Activated CD4-positive, CD25-positive, alpha-beta regulatory T cell treated with anti-CD3 and anti-CD28 coated beads, Interleukin-2, amount 50 U/mL, for 16 hours (primary cell): ENCODE results near the gene POU2AF1.
"Not testable (repeated sequence)": the region's sequence is repeated elsewhere in the genome, so short reads cannot be mapped to it uniquely, and the experiment has no call there.

Experiments
- DNase-seq: peaks from one replicate; pipeline ENCODE4 v3.0.0-alpha.2; 2020; ENCODE audit warnings: low read depth, low spot score

POU2AF1 gene

DNA sequence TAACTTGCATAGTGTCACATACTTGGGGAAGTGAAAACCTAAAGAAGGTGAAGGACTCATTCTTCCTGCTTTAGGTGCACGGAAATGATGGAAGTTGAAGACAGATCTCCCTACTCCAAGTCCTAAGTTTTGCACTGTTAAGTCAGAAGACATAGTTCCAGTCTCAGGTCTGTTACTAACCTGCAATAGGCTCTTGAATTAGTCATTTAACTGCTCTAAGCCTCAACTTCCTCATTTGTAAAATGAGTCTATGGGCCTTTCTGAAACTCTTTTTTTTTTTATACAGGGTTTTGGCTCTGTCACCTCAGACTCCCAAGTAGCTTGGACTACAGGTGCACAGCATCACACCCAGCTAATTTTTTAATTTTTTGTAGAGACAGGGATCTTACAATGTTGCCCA lies 30.8 kb upstream of the POU2AF1 start:
- DNase-seq: no peak

DNA sequence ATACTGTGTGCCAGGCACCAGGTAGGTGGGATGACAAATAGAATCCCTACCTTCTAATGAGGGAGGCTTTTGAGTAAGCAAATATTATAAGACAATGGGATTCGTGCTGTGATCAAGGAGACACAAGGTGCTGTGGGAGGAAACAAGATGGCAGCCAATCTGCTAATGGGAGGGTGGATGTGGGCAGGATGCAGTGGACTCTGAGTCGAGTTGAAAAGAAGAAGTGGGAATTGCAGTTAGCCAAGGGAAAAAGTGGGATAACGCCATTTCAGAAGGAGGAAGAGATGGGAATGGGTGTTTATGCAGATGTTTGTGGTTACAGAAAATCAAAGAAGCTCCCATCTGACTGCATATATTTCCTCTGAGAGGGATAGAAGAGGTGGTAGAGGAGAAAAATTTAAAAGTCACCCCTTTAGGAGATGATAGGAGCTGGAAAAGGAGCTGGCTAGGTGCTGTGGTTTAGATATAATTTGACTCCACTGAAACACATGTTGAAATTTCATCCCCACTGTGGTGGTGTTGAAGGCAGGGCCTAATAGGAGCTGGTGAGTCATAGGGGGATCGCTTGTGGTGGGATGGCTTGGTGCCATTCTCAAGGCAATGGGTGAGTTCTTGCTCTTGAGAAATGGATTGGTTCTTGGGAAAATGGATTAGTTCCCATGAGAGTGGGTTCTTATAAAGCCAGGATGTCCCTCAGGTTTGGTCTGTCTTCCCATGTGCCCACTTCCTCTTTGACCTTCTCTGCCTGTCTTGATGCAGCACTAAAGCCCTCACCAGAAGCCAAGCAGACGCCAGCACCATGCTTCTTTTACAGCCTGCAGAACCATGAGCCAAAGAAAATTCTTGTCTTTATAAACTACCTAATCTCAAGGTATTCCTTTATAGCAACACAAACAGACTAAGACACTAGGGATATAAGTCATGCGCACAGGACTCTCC lies 30.0 kb upstream of the POU2AF1 start:
- no peak for DNase-seq

- DNase-seq: no peak
Measured at GRCh38 chr11:111407652-111408051, 28.6 kb upstream of the POU2AF1 start.

- no peak for DNase-seq
Measured at GRCh38 chr11:111406589-111406988, 27.5 kb upstream of the POU2AF1 start.

DNA sequence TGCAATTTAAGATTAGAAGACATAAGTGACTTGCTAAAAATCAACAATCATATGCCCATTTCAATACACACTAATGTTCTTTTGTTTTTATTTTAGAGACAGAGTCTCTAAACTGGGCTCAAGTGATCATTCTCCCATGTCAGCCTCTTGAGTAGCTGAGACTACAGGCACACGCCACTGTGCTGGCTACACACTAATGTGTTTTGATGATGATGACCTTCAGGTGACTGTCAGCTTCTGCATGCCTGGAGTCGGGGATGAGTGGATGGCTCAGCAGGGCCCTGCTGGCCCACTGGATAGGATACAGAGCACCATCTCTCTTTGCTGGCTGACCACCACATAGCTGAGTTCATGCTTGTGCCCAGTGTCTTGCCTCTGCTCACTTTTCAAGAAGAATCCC lies 27.0 kb upstream of the POU2AF1 start:
- no peak for DNase-seq

DNA sequence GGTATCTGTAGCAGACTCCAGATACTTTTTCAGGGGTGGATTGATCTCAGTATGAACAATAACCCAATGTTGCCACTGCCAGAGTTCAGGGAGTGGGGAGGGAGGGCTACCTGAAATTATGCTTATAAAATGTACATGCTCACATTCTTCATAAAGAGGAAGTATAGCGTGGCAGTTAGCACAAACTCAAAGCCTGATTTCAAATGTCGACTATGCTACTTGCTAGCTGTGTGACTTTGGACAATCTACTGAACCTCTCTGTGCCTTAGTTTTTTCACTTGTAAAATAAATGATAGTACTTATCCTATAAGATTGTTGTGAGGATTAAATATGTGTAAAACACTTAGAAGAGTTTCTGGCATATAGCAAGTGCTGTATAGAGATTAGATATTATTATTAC lies 26.5 kb upstream of the POU2AF1 start:
- DNase-seq: no peak

GRCh38 chr11:111403051-111403726 lies 24.1 kb upstream of the POU2AF1 start:
- DNase-seq: no peak

GRCh38 chr11:111402411-111402810 lies 23.3 kb upstream of the POU2AF1 start:
- no peak for DNase-seq

- not testable (repeated sequence) for DNase-seq
Measured at GRCh38 chr11:111401957-111402356, 22.9 kb upstream of the POU2AF1 start.

DNA sequence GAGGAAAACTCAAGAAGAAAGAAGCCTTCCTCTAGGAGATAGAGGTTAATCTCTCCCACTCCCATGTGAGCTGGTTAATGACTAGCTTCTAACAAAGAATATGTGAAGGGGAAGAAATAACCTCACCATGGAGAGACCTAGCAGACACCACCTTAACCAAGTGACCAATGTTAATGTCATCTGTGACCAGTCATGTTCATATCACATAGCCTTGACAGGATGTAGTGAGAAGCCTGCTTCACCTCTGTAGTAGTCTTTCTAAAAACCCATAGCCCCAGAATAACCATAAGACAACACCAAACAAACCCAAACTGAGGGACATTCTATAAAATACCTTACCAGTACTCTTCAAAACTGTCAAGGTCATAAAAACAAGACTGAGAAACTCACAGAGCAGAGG lies 21.5 kb upstream of the POU2AF1 start:
- DNase-seq: no peak

DNA sequence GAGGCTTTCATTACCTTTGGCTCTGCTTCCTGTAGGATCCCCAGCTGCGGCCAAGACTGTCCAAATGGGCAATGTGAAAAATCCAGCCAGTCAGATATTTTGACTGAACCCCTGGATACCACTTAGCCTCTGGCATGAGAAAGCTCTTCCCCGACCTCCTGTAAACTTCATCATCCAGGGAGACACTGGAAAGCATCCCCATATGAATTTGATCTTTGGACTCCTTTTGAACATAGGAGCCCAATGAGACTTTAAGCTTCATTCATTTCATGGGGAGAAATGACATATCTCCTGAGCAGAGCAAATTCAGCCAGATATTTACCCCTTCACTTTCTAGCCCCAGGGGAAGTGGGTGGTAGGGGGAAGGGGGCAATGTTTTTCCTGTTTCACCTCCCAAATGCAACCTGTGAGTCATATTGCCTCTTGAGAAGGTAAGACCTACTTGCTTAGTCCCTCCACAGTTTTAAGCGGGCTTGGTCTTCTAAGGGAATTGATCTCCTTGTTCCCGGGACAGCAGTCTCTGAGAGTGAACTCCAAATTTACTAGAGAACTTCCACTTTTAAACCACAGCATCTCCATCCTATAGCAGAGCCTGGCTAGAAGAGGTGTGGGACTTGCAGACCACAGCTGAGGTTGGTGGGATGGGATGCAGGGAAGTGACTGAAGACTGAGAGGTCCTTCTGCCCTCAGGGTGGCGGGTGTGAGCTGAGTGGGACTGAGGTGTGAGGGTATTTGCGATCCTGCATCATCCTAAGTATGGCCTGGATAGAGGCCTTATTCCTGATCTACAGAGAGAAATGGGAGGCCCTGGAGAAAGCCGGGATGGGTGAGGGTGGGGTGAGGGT lies 20.3 kb upstream of the POU2AF1 start:
- DNase-seq: no peak

DNA sequence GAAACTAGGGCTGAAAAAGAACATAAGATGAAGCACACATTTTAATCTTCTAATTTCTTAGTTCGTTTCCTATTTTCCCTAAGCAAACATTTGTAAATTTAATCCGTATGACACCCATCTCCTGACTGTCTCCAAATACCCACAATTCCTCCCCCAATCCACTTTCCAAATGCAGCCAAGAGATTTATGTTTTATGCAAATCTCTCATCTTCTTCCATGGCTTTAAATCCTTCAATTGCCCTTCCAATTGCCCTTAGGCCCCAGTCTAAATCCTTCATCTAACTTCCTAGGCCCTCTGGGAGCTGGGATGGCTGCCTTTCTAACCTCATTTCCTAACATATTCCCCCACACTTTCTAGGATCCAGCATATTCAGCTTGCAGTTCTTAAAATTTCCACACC lies 18.0 kb upstream of the POU2AF1 start:
- no peak for DNase-seq

DNA sequence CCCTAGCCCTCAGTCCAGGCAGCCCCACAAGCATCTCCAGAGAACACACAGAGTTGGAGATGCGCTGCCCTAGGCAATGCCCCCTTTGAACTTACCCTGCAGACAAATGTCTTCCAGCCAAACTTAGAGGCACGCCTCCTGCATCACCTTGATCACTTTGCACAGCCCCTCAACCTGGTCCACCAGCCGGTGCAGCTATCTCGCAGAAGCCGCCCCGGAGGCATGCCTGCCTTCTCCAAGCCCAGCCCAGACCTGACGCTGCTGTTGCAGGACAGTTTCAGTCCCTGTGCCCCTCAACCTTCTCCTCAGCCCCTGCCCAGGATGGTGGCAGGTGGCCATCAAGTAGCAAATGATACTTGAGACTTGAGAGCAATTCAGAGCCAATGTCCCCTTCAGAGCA lies 16.7 kb upstream of the POU2AF1 start:
- DNase-seq: no peak

GRCh38 chr11:111395081-111395480 lies 16.0 kb upstream of the POU2AF1 start:
- no peak for DNase-seq

DNA sequence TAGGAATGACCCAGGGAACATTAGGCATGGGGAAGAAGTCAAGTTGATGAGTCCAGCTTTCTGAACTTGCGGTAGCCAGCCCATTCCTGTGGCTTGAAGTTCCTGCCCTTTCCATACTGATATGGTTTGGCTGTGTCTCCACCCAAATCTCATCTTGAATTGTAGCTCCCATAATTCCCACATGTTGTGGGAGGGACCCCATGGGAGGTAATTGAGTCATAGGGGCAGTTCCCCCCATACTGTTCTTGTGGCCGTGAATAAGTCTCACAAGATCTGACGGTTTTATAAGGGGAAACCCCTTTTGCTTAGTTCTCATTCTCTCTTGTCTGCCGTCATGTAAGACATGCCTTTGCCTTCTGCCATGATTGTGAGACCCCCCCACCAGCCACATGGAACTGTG lies 15.1 kb upstream of the POU2AF1 start:
- not testable (repeated sequence) for DNase-seq

GRCh38 chr11:111393585-111393984 lies 14.5 kb upstream of the POU2AF1 start:
- no peak for DNase-seq

- no peak for DNase-seq
Measured at GRCh38 chr11:111393096-111393495, 14.0 kb upstream of the POU2AF1 start.

DNA sequence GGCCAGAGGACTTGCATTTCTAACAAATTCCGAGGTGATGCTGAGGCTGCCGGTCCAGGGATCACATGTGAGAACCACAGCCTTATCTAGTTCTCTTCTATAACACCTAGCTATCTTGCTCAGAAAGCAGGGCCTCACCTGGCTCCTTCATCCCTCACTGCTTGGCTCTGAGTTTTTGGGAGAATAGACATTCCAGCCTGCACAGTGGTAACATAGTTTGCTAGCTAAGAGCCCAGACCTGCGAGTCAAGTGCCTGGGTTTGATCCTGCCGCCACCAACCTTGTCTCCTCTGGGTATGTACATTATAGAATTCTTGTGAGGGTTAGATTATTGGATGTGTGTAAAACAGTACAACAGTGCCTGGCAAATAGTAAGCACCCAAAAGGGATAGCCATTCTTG lies 13.5 kb upstream of the POU2AF1 start:
- no peak for DNase-seq

- no peak for DNase-seq
Measured at GRCh38 chr11:111391328-111392124, 12.5 kb upstream of the POU2AF1 start.

GRCh38 chr11:111388842-111389241 lies 9.8 kb upstream of the POU2AF1 start:
- DNase-seq: no peak

GRCh38 chr11:111388420-111388819 lies 9.3 kb upstream of the POU2AF1 start:
- no peak for DNase-seq
